ENCODE results near the gene GAN. TPM values are rescaled to one million over a fixed set of nuclear protein-coding genes. Genes with fewer than 3 reads are reported as not detected.
"Not testable (repeated sequence)": the region's sequence is repeated elsewhere in the genome, so short reads cannot be mapped to it uniquely, and the experiment has no call there.

GAN gene
- total RNA-seq, 1 donor from 2014 or later = 7.6 TPM

GRCh38 chr16:81296631-81297030, 18.1 kb upstream of the GAN start:
- intact Hi-C loops (cut with micrococcal nuclease) = no loop called here

DNA sequence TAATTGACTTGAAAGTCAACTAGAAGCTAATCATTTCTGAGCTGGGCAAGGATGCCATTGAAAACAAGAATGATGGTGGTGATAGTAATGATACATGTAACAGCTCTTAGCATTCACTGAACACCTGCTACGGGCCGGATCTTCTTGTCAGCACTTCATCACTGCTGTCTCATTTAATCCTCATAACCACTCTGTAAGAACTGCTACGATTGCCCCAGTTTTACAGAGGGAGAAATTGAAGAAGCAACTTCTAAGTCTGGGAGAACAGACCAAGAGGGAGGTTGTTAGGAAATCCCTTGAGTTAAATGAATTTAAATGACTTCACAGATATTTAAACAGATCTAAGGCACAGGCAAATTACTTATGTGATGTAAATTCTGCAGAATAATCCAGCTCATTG, 7.0 kb upstream of the GAN start:
- intact Hi-C loops (cut with micrococcal nuclease) = no loop called here

- intact Hi-C loops (cut with micrococcal nuclease) = loop anchor here (5.0 to 10.0 kb wide), 2 partner anchors 137 to 305 kb away; partner anchors contain the start of genes CENPN and CMC2
These were observed 4.6 kb upstream of the GAN start for GRCh38 chr16:81310045-81310644.

GRCh38 chr16:81311762-81312161, 3.0 kb upstream of the GAN start:
- intact Hi-C loops (cut with micrococcal nuclease) = loop anchor here (5.0 to 10.0 kb wide), 2 partner anchors 136 to 307 kb away; partner anchors contain the start of genes CENPN and CMC2

DNA sequence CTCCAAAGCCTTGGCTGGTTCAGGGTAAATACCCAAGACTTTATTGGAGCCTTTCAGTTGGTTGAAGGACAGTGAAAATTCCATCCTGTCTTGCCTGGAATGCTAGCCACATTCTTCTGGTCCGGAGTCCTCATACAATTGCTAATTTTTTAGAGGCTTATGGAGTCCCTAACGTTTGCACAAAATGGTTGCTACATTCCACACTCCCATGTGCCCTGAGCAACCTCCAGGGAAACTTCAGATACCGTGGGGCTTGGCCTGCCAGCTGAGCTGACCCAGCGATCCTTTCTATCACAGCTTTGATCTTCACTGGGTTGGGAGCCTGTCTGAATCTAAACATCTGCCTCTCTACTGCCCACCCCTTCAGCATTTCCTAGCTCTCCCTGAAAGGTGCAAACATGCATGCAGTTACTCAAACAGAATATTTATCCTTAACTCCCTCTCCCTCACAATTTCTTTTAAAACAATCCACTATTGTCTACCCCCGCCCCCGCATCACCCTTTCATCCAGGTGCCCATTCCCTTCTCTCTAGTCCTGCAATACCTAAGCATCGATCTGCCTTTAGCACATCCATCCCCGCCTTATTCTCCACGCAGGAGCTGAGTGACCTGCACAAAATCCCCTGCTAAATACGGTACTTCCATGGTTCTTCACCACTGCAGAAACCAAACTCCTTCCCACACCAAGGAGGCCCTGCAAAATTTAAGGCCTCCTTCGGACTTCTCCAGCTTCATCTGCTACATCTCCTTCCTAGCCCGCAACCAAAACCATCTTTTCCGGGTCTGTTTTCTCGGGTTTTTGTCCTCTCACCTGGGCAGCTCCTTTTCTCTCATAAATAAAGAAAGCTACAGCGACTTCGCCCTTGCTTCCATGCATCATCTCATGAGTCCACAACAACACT, 810 bp upstream of the GAN start:
- intact Hi-C loops (cut with micrococcal nuclease) = loop anchor here (1.0 to 10.0 kb wide), 7 partner anchors 133 to 465 kb away; partner anchors contain the start of genes C16orf46, CENPN, CMC2 and GCSH

- intact Hi-C loops (cut with micrococcal nuclease) = loop anchor here (2.0 to 10.0 kb wide), 2 partner anchors 311 to 317 kb away; partner anchors contain the start of genes CENPN and CMC2
These were observed 761 bp downstream of the GAN start for GRCh38 chr16:81315271-81316175.

DNA sequence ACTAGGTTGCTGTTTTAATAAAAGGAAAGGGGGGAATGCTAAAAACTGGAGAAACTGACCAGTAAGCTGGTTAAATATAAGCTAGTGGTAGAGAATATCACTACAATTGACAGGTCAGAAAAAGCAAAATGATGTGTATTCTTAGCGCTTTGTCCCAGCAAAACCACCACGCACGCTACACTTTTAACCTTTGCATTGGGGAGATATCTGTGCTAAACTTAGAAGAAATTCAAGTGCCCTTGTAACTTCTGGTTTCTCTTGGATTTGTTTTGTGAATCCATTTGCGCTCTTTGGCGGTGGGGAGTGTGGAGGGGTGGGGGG, 1.4 kb downstream of the GAN start:
- intact Hi-C loops (cut with micrococcal nuclease) = loop anchor here (10.0 kb wide), 1 partner anchor 311 kb away; the partner anchor contains the start of genes CENPN and CMC2

GRCh38 chr16:81318711-81319110, 3.9 kb downstream of the GAN start:
- intact Hi-C loops (cut with micrococcal nuclease) = loop anchor here (10.0 kb wide), 1 partner anchor 314 kb away; the partner anchor contains the start of genes CENPN and CMC2

- intact Hi-C loops (cut with micrococcal nuclease) = loop anchor here (10.0 kb wide), 1 partner anchor 315 kb away; the partner anchor contains the start of genes CENPN and CMC2
These were observed 4.6 kb downstream of the GAN start for GRCh38 chr16:81319221-81319912.

DNA sequence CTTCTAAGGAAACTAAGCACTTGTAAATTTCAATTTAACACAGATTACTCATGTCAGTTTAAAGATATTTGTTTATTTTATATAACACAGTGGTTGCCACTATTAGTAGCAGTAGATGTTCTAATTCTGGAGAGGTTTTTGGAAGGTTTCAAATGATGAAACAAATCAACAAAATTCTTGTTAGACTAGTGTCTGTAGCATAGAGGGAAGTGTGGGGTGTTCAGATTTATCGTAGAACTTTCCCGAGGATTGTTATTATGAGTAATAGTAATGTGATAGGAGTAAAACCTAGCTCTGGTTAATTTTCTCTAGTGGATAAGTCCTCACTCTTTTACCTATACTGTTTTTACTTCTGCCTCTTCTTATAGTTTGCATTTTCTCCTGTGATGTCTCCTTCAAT, 6.3 kb downstream of the GAN start:
- intact Hi-C loops (cut with micrococcal nuclease) = no loop called here

DNA sequence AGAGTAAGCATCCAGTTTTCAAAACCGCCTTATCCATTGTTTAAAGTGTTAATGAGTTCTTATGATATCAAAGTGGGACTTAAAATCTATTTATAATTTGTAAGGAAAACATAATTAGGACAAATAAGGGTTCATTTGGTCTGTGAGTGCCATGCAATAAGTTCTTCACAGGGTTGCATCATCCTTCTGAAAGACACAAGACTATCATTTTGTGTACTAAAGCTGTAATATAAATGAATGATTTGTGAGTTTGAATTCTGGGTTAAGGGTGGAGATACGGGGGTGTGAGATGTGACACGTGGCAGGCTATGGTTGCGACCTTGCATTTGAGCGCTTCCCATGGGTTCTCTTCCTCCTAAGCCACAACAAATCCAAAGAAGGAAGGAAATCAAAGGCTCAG, 6.8 kb downstream of the GAN start:
- intact Hi-C loops (cut with micrococcal nuclease) = no loop called here

DNA sequence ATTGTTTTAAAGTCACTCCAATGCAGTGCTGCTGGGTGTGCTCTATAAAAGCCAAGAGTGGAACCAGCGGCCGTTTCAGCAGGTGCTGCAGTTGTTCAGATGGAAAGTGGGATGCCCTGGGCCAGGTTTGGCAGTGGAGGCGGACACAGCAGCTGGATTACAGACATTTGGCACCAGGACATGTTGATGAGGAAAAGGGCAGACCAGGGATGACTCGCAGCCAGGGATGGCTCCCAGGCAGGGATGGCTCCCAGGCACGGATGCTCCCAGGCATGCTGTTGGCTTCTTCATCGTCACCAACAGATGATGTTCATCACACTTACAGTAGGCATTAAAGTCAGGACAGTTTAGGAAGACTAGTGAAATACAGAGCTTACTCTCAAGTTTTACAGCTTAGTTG, 10.0 kb downstream of the GAN start:
- intact Hi-C loops (cut with micrococcal nuclease) = no loop called here

- intact Hi-C loops (cut with micrococcal nuclease) = no loop called here
These were observed 12.2 kb downstream of the GAN start for GRCh38 chr16:81327011-81327410.

GRCh38 chr16:81327447-81328196, 12.9 kb downstream of the GAN start:
- intact Hi-C loops (cut with micrococcal nuclease) = no loop called here

GRCh38 chr16:81329947-81330346, 15.2 kb downstream of the GAN start:
- intact Hi-C loops (cut with micrococcal nuclease) = no loop called here

DNA sequence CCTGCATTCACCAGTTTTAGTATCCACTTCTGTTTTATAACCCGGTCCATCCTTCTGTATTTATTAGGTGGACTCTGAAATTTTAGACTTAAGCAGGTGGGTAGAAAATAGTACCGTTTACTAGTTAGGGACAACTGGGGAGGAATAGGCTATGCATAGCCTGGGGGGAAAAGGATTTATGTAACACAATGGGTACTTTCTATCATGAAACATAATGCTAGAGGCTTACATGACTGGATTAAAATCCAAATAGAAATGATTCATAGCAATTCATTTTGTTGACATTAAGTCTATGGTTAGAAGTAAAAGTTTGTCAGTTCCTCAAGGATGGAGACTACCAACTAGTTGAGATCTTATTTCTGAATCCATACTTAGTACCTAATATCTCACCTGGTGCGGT, 18.6 kb downstream of the GAN start:
- intact Hi-C loops (cut with micrococcal nuclease) = no loop called here

GRCh38 chr16:81335669-81336068, 20.9 kb downstream of the GAN start:
- intact Hi-C loops (cut with micrococcal nuclease) = no loop called here

GRCh38 chr16:81337097-81337496, 22.3 kb downstream of the GAN start:
- intact Hi-C loops (cut with micrococcal nuclease) = no loop called here

- intact Hi-C loops (cut with micrococcal nuclease) = not testable (repeated sequence)
These were observed 30.4 kb downstream of the GAN start for GRCh38 chr16:81345172-81345571.

DNA sequence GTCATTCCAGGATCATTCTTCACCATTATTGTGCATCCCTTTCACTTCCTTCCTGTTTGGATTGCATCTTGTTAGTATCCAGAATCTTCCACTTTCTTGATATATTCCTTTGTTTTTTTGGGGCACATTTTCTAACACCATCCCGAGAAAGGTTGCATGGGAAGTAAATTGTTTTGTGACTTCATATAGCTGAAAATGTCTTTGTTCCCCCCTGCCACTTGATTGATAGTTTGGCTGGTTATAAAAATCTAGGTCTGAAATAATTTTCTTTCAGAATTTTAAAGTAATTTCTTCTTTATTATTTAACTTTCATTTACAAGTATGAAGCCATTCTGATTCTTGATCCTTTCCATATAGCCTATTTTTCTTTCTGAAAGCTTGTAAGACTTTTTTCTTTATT, 32.7 kb downstream of the GAN start:
- intact Hi-C loops (cut with micrococcal nuclease) = no loop called here
